Testis (tissue), 5 donors: ENCODE data around the gene TSNAX. TPM values are rescaled to one million over a fixed set of nuclear protein-coding genes. Genes with fewer than 3 reads are reported as not detected.

Experiments
- DNase-seq: peaks from one replicate; pipeline ENCODE4 v3.0.0-alpha.2; 2019
- H3K27ac ChIP-seq, 2 donors: fragments of 200-600 bp; sonication (generic); one replicate each; pipeline ENCODE4 v1.5.1; 2019
- H3K27me3 ChIP-seq: fragments of 200-600 bp; sonication (generic); one replicate; pipeline ENCODE4 v1.5.1; 2019
- H3K36me3 ChIP-seq: fragments of 200-600 bp; sonication (generic); one replicate; pipeline ENCODE4 v1.5.1; 2017; ENCODE audit warnings: low read depth; ENCODE audit errors: missing control alignments
- H3K4me1 ChIP-seq: fragments of 200-600 bp; sonication (generic); one replicate; pipeline ENCODE4 v1.5.1; 2019
- H3K4me3 ChIP-seq, 2 donors: fragments of 200-600 bp; sonication (generic); one replicate each; pipeline ENCODE4 v1.5.1; 2017 to 2019
- H3K9me3 ChIP-seq: fragments of 200-600 bp; sonication (generic); one replicate; pipeline ENCODE4 v1.5.1; 2017
- POLR2A ChIP-seq: fragments of 450-650 bp; IDR thresholded peaks from one replicate; pipeline ENCODE4 v1.6.1; 2017; ENCODE audit warnings: antibody characterized with exemption, mild to moderate bottlenecking, moderate library complexity
- WGBS, 2 donors: methylation state at CpG; one replicate each; pipeline ENCODE4 v1.1.5; 2018; 5-methylcytosine and 5-hydroxymethylcytosine counted together
- intact Hi-C: fragments of 100-400 bp; cut with DNase I; formaldehyde crosslinking; loops from one replicate; pipeline ENCODE4 v1.15.1; 2023; ENCODE audit warnings: low total_unique reads
- long read RNA-seq, 2 donors: transcript quantifications; one replicate each; lab custom pipeline, GENCODE V29; 2026
- polyA plus RNA-seq: library from polyadenylated mRNA; stranded (reverse); fragments of 350-450 nt; fragmentation: Illumina TruSeq; extraction: RNeasy Lipid Tissue Mini Kit (QIAGEN cat#74804); gene quantifications from one replicate; pipeline ENCODE4 v1.2.3, GENCODE V29; 2014; ENCODE audit warnings: low read depth, low replicate concordance; ENCODE audit not compliant: insufficient read depth
- total RNA-seq, 2 donors: library from RNA; depleted of rRNA; stranded (reverse); fragments of >200 nt; gene quantifications; one replicate each; pipeline ENCODE4 v1.2.3, GENCODE V29; 2016
- TF ChIP-seq, protein P1 (sequence below), 3 experiments: fragments of 450-650 bp in 2 of 3; fragments of 200-600 bp in 1 of 3; sonication (generic) in 1 of 3; IDR thresholded peaks; one replicate each; pipeline ENCODE4 v1.5.1; 2016 to 2019; ENCODE audit warnings: antibody characterized with exemption in 3 of 3, mild to moderate bottlenecking in 2 of 3, moderate library complexity in 1 of 3

The TSNAX gene, protein sequence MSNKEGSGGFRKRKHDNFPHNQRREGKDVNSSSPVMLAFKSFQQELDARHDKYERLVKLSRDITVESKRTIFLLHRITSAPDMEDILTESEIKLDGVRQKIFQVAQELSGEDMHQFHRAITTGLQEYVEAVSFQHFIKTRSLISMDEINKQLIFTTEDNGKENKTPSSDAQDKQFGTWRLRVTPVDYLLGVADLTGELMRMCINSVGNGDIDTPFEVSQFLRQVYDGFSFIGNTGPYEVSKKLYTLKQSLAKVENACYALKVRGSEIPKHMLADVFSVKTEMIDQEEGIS
- total RNA-seq = 10 to 100 TPM; 31.8 to 37.0 TPM
- polyA plus RNA-seq = 38.6 TPM
- long read RNA-seq, donor 1, transcript TSNAX-201 (6 exons, 2,650 nt) = major isoform, 19 of 19 reads
- long read RNA-seq, donor 1, partial matches to known transcripts = 0 of 19 reads
- long read RNA-seq, donor 1, other reads (novel, unspliced or antisense) = 0 of 19 reads
- long read RNA-seq, donor 2, transcript TSNAX-201 (6 exons, 2,650 nt) = major isoform, 19 of 34 reads
- long read RNA-seq, donor 2, partial matches to known transcripts = 14 of 34 reads
- long read RNA-seq, donor 2, other reads (novel, unspliced or antisense) = 0 of 34 reads

DNA sequence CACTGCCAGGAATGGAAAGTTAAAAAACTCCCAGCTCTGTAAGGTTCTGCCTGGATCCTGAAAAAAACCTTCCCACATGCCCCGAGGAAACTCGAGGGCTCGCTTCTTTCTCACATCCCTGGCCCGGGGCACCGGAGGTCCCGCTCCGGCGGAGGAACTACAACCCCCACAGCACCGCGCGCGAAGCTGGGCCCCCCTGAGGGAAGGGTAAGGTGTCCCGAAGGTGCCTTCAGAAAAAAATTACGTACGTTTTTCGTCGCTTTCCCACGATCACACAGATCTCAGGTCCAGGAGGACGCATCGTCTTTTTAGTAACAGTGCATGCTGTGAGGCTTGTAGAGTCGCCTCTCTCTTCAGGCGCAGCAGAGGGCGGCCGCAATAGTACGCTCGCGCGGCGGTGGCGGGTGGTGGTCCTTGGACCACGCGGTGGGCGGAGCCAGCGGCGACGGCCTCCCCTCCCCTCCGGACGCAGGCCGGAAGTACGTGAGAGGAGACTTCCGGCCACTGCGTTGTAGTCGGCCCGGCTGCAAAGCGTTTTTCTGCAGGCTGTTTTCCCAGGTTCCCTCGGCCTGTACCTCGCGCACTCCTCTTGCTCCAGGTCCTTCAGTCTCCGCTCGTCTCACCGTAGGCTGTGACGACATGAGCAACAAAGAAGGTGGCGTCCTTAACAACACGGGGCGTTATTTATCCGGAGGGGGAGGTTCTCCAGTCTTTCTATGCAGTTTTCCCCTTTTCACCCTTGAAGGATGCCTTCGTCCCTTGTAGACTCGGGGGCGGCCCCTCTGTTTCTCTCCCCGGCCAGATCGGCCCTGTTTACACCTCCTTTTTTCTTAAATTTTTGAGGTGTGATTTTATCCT, at the start of gene TSNAX:
Gene TSNAX, plus strand, starts transcription at position 498 of the 858 bp plus-strand sequence. Its CDS starts 142 bp downstream, at position 640.
- H3K27ac ChIP-seq = peak within 1 kb of the TSS; percentile 94 to 97
- H3K4me3 ChIP-seq = peak within 1 kb of the TSS; percentile 80 to 84
- TF ChIP-seq, protein P1, sequence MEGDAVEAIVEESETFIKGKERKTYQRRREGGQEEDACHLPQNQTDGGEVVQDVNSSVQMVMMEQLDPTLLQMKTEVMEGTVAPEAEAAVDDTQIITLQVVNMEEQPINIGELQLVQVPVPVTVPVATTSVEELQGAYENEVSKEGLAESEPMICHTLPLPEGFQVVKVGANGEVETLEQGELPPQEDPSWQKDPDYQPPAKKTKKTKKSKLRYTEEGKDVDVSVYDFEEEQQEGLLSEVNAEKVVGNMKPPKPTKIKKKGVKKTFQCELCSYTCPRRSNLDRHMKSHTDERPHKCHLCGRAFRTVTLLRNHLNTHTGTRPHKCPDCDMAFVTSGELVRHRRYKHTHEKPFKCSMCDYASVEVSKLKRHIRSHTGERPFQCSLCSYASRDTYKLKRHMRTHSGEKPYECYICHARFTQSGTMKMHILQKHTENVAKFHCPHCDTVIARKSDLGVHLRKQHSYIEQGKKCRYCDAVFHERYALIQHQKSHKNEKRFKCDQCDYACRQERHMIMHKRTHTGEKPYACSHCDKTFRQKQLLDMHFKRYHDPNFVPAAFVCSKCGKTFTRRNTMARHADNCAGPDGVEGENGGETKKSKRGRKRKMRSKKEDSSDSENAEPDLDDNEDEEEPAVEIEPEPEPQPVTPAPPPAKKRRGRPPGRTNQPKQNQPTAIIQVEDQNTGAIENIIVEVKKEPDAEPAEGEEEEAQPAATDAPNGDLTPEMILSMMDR (IDR thresholded peaks at IDR 0.05) = no peak
- no peak for TF ChIP-seq POLR2A
- peak; percentile 94 for DNase-seq
- H3K9me3 ChIP-seq = no peaks in the 10 kb centered on the region
- intact Hi-C loops = no loop called here
- H3K27me3 ChIP-seq = no peaks in the 10 kb centered on the region
- 0% methylated on average over 41 to 61 of the region's 61 CpGs for WGBS, 2 donors
- peaks cover 10% of the 10 kb centered on the region for H3K4me1 ChIP-seq
- no peaks in the 10 kb centered on the region for H3K36me3 ChIP-seq

DNA sequence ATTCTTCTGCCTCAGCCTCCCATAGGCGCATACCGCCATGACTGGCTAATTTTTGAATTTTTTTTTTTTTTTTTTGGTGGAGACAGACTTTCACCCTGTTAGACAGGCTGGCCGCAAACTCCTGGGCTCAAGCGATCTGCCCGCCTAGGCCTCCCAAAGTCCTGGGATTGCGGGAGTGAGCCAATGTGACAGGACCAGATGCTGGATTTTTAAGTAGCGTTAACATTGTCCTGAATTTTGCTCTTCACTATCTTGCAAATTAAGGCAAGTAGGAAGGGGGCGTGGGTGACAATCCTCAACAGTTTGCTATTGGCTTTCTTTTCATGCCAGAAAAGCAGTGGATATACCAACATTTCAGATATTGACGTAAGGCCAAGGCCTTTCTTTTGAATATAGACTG, 49.7 kb upstream of the TSNAX start:
- intact Hi-C loops = no loop called here
- Histone ChIP-seq H3K27me3 (no peaks in the 10 kb centered on the region), H3K4me3 (no peak overlapping the region), H3K9me3 (no peaks in the 10 kb centered on the region), H3K36me3 (no peaks in the 10 kb centered on the region), H3K27ac (no peak overlapping the region), H3K4me1 (no peaks in the 10 kb centered on the region)
- 92 to 97% methylated on average over 9 of the region's 9 CpGs for WGBS, 2 donors
- TF ChIP-seq POLR2A = no peak
- TF ChIP-seq, protein P1 (IDR thresholded peaks at IDR 0.05) = no peak
- no peak for DNase-seq

DNA sequence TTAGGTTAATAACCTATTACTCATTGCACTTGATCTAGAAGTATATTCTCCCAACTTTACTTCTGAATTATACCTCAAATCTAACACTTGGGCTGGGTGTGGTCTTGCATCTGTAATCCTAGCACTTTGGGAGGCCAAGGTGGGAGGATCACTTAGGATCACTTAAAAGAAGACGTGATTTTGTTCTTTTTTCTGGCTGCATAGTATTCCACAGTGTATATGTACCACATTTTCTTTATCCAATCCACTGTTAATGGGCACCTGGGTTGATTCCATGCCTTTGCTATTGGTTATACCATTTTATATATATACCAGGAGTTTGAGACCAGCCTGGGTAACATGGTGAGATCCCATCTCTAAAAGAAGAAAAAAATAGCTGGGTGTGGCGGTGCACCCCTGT, 48.5 kb upstream of the TSNAX start:
- TF ChIP-seq, protein P1 (IDR thresholded peaks at IDR 0.05) = no peak
- TF ChIP-seq POLR2A = no peak
- Histone ChIP-seq H3K36me3 (no peaks in the 10 kb centered on the region), H3K4me3 (no peak overlapping the region), H3K27me3 (no peaks in the 10 kb centered on the region), H3K4me1 (no peaks in the 10 kb centered on the region), H3K9me3 (no peaks in the 10 kb centered on the region), H3K27ac (no peak overlapping the region)
- intact Hi-C loops = no loop called here
- WGBS, 2 donors = 88 to 100% methylated on average over 2 of the region's 2 CpGs
- DNase-seq = no peak

- DNase-seq = no peak
- Histone ChIP-seq H3K9me3 (no peaks in the 10 kb centered on the region), H3K27ac (no peak overlapping the region), H3K27me3 (no peaks in the 10 kb centered on the region), H3K4me1 (no peaks in the 10 kb centered on the region), H3K36me3 (no peaks in the 10 kb centered on the region), H3K4me3 (no peak overlapping the region)
- intact Hi-C loops = no loop called here
- WGBS, 2 donors = 84 to 90% methylated on average over 2 of the region's 2 CpGs
- TF ChIP-seq, protein P1 (IDR thresholded peaks at IDR 0.05) = no peak
- TF ChIP-seq POLR2A = no peak
Measured at GRCh38 chr1:231481289-231481688, 47.2 kb upstream of the TSNAX start.
